VCaP (cell line): ENCODE data around the gene CA11.
"Not testable (repeated sequence)": the region's sequence is repeated elsewhere in the genome, so short reads cannot be mapped to it uniquely, and the experiment has no call there.

Experiments used
- H3K27ac ChIP-seq: fragments of 450-650 bp; 2 replicates; pipeline ENCODE4 v1.5.1; 2017
- CTCF ChIP-seq: fragments of 450-650 bp; conservative IDR thresholded peaks from 2 replicates; pipeline ENCODE4 v1.5.1; 2017; ENCODE audit warnings: mild to moderate bottlenecking, moderate library complexity

CA11 gene

GRCh38 chr19:48680436-48681126, 34.6 kb upstream of the CA11 start:
- TF ChIP-seq CTCF, result no peak
- H3K27ac ChIP-seq, result no peak overlapping the region

GRCh38 chr19:48680006-48680405, 34.0 kb upstream of the CA11 start:
- H3K27ac ChIP-seq, result not testable (repeated sequence)

DNA sequence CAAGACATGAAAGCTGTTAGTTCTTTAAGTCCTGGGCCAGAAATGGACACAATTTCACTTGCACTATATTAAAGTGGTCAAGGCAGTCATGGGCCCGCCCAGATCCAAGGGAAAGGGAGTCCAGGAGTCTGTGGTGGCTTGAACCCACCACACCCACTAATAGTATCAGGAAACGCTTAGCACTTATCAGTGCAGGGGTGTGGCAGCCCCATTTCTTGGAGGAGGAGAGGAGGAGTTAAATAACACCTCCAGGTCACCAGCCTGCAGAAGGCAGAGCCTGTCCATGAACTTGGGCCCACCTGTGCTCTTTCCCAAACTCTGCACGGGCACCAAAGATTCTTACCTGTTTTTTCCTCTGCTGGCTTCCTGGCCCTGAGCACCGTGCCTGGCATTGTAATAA, 32.2 kb upstream of the CA11 start:
- TF ChIP-seq CTCF, result no peak
- H3K27ac ChIP-seq, result no peak overlapping the region

DNA sequence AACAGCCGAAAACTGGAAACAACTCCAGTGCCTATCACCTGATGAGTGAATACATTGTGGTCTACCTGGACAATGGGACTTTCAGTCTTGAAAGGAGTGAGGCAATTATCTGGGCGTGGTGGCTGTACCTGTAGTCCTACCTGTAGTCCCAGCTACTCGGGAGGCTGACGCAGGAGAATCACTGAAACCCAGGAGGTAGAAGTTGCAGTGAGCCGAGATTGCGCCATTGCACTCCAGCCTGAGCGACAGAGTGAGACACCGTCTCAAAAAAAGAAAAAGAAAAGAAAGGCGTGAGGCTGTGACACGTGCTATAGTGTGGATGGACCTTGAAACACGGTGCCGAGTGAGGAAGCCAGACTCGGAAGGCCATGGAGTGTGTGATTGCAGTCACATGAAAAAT, 30.9 kb upstream of the CA11 start:
- no peak overlapping the region for H3K27ac ChIP-seq
- TF ChIP-seq CTCF, result no peak

DNA sequence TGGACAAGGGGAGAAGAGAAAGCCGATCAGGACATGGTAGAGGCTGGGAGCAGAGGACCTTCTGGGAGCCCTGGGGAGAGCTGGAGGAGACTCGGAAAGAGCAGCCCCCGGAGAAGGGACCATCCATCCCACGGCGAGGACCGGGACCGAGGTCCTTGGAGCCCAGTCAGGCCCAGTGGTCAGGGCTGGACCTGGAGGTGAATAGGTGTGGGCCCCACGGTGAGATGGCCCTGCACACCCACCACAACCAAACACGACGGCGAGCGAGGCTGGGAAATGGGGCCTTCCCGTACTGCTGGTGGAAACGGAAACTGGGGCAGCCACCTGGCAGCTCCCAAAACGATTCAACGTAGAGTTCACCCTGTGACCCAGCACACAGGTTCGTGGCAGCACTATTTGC, 30.5 kb upstream of the CA11 start:
- H3K27ac ChIP-seq, result no peak overlapping the region
- TF ChIP-seq CTCF, result no peak

- peak; percentile 96 for TF ChIP-seq CTCF
- H3K27ac ChIP-seq, result peak overlapping the region; percentile 27; the same call in 1 of the 2 replicates
Observed at GRCh38 chr19:48674921-48675824, 29.2 kb upstream of the CA11 start.

DNA sequence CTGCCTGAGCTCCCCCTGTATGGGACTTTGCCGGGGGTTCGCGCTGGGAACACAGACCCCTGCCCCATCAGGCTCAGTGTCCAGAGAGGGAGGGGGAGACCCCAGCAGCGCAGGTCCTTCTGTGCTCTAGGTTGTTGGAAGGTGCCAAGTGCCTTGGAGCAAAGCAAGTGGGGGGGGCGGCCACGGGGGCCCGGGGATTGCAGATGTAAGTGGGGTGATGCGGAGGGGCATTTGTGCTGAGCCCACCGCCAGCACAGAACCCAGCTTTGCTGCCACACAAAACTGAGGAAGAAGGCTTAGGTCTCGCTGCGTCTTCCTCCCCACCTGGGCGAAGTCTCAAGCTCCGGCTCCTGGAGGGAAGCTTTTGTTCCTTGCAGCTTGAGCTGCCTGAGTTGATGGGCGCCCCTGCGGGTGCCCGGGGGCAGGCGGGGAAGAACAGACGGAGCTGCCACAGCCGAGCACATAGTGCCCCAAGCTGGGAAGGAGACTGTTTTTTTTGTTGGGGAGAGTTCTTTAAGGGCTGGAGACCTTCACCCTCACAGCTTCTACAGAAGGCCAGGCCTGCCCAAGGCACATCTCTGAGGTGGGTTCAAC, 28.3 kb upstream of the CA11 start:
- TF ChIP-seq CTCF, result no peak
- H3K27ac ChIP-seq, result no peak overlapping the region
